ENCODE data around the gene PROX1. TPM values are rescaled to one million over a fixed set of nuclear protein-coding genes. Genes with fewer than 3 reads are reported as not detected.

PROX1 gene
- total RNA-seq, 1 experiment from 2014 or later: 0.40 TPM

DNA sequence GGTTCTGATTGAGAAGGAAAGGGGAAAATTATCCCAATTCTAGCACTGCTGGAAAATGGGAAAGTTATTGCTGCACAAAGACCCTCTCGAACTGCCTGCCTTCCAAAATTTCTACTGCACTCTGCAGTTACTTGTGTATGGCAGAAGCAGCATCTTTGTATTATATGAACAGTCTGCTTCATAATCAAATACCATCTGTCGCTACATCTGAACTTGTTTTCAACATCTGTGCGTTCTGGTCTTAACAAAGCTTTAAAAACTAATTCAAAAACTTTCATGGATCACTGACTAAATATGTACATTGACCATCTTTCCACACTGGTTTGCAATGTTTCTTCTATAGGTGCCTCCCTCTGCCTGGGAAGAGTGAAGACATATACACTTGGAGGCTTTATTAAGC, 79.2 kb downstream of the PROX1 start:
- TF ChIP-seq, protein P1, sequence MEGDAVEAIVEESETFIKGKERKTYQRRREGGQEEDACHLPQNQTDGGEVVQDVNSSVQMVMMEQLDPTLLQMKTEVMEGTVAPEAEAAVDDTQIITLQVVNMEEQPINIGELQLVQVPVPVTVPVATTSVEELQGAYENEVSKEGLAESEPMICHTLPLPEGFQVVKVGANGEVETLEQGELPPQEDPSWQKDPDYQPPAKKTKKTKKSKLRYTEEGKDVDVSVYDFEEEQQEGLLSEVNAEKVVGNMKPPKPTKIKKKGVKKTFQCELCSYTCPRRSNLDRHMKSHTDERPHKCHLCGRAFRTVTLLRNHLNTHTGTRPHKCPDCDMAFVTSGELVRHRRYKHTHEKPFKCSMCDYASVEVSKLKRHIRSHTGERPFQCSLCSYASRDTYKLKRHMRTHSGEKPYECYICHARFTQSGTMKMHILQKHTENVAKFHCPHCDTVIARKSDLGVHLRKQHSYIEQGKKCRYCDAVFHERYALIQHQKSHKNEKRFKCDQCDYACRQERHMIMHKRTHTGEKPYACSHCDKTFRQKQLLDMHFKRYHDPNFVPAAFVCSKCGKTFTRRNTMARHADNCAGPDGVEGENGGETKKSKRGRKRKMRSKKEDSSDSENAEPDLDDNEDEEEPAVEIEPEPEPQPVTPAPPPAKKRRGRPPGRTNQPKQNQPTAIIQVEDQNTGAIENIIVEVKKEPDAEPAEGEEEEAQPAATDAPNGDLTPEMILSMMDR (IDR thresholded peaks at IDR 0.05; ENCODE audit: unreplicated experiment): no peak
- H3K27me3 Mint-ChIP-seq (ENCODE audit: unreplicated experiment): peaks cover 87% of the 10 kb centered on the region
- CTCF ChIA-PET: no interaction called here

DNA sequence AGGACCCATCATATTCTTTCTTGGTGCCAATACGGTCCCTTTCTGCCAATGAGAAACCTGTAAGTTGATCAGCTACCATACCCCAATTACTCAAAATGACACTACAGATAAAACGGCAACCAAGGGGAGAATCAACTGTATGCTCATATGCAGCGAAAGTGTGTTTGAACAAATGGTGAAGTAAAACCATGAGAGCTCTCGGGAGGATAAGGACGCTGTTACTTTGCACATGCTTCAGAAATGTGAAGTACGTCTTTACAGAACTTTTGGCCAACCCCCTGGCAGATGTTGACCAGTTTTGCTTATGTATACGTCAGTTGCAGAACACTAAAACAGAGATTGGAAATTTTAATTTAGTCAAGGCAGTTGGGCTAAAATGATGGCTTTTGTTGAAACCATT, 79.6 kb downstream of the PROX1 start:
- no peak for DNase-seq
- CTCF ChIA-PET: interaction anchor here (0.7 kb wide), 2 partner anchors 18 to 88 kb away, joined by 3 to 7 read pairs; no protein-coding TSS in a partner anchor
- BruUV-seq (replicated peaks): no TSS peak
- H3K4me3 Mint-ChIP-seq (ENCODE audit: low read depth, unreplicated experiment): no peak overlapping the region
- peaks cover 87% of the 10 kb centered on the region for H3K27me3 Mint-ChIP-seq (ENCODE audit: unreplicated experiment)
- no peaks in the 10 kb centered on the region for H3K36me3 Mint-ChIP-seq (ENCODE audit: insufficient read depth, unreplicated experiment)
- intact Hi-C loops (cut with micrococcal nuclease; ENCODE audit: unreplicated experiment): no loop called here
- TF ChIP-seq, protein P1 (IDR thresholded peaks at IDR 0.05; ENCODE audit: unreplicated experiment): no peak
- H3K9me3 Mint-ChIP-seq (ENCODE audit: low read depth, unreplicated experiment): no peaks in the 10 kb centered on the region
- no peaks in the 10 kb centered on the region for H3K4me1 Mint-ChIP-seq (ENCODE audit: low read depth, unreplicated experiment)
- H3K27ac Mint-ChIP-seq (ENCODE audit: unreplicated experiment): no peak overlapping the region

More for the DNA sequence above, 79.2 kb downstream of the PROX1 start:
- no peak overlapping the region for H3K27ac Mint-ChIP-seq (ENCODE audit: unreplicated experiment)
- no peaks in the 10 kb centered on the region for H3K36me3 Mint-ChIP-seq (ENCODE audit: insufficient read depth, unreplicated experiment)
- no peaks in the 10 kb centered on the region for H3K9me3 Mint-ChIP-seq (ENCODE audit: low read depth, unreplicated experiment)
- H3K4me3 Mint-ChIP-seq (ENCODE audit: low read depth, unreplicated experiment): no peak overlapping the region
- no peaks in the 10 kb centered on the region for H3K4me1 Mint-ChIP-seq (ENCODE audit: low read depth, unreplicated experiment)
- no TSS peak for BruUV-seq (replicated peaks)
- intact Hi-C loops (cut with micrococcal nuclease; ENCODE audit: unreplicated experiment): no loop called here
- DNase-seq: no peak

DNA sequence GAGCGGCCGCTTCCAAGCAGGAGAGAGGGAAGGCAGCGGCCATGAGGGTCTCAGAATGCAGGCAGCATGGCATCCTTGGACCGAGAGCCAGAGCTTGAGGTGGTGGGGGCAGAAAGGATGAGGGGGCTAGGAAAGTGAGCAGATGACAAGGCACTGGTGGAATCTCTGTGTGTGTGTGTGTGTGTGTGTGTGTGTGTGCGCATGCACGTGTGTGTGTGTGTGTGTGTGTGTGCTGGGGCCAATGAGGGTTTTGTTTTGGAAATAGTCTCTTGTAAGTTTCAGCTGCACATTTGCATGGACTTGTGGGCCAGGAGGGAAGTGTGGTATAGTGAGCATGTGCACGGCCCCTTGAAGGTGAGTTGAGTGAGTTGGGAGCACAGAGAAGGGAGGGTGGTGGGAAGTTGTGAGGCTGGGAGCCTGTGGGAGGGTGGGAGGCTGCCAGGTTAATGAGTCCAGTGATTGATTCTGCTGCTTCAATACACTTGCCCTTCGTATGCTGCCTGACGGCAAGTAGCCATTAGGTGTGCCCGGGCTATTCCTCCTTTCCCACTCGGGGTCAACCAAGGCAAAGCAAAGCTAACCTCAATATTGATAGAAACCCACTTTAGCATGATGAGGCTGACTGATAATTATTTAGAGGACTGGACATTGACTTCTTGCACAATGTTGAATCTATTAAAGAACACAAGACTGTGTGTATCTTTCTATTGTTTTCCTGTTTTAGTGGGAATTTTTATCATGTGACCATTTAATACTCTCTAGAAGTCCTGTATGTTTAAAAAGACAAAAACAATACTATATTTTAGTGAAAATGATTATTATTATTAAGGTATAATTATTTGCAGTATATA, 80.3 kb downstream of the PROX1 start:
- Mint-ChIP-seq H3K9me3 (ENCODE audit: low read depth, unreplicated experiment) (no peaks in the 10 kb centered on the region), H3K36me3 (ENCODE audit: insufficient read depth, unreplicated experiment) (no peaks in the 10 kb centered on the region), H3K4me3 (ENCODE audit: low read depth, unreplicated experiment) (no peak overlapping the region), H3K27me3 (ENCODE audit: unreplicated experiment) (peaks cover 87% of the 10 kb centered on the region), H3K4me1 (ENCODE audit: low read depth, unreplicated experiment) (no peaks in the 10 kb centered on the region), H3K27ac (ENCODE audit: unreplicated experiment) (no peak overlapping the region)
- CTCF ChIA-PET: interaction anchor here (0.7 kb wide), 2 partner anchors 17 to 88 kb away, joined by 3 to 7 read pairs; no protein-coding TSS in a partner anchor
- TF ChIP-seq, protein P1 (IDR thresholded peaks at IDR 0.05; ENCODE audit: unreplicated experiment): no peak
- BruUV-seq (replicated peaks): no TSS peak
- intact Hi-C loops (cut with micrococcal nuclease; ENCODE audit: unreplicated experiment): no loop called here
- no peak for DNase-seq

DNA sequence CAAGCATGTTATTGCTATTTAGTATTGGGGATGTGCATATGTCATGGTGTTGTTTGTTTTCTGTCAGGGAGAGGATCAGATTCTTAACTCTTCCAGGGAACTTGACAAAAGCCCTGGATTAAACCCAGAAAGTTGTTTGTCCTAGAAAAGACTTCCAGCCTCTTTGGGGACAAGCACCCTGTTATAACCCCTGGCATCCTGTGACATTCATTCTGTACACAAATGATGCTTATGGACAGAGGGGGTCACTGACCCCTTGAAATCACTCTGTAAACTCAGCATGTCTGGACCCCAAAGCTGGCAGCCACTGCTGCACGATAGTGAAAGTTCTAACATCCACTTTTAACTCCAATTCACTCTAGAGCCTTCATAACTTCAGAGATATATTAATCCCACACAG, 81.2 kb downstream of the PROX1 start:
- peaks cover 88% of the 10 kb centered on the region for H3K27me3 Mint-ChIP-seq (ENCODE audit: unreplicated experiment)
- no peak overlapping the region for H3K27ac Mint-ChIP-seq (ENCODE audit: unreplicated experiment)
- TF ChIP-seq, protein P1 (IDR thresholded peaks at IDR 0.05; ENCODE audit: unreplicated experiment): no peak
- DNase-seq: no peak
- no peaks in the 10 kb centered on the region for H3K9me3 Mint-ChIP-seq (ENCODE audit: low read depth, unreplicated experiment)
- intact Hi-C loops (cut with micrococcal nuclease; ENCODE audit: unreplicated experiment): no loop called here
- no peak overlapping the region for H3K4me3 Mint-ChIP-seq (ENCODE audit: low read depth, unreplicated experiment)
- CTCF ChIA-PET: no interaction called here
- H3K4me1 Mint-ChIP-seq (ENCODE audit: low read depth, unreplicated experiment): no peaks in the 10 kb centered on the region
- no peaks in the 10 kb centered on the region for H3K36me3 Mint-ChIP-seq (ENCODE audit: insufficient read depth, unreplicated experiment)
- BruUV-seq (replicated peaks): no TSS peak
